BJ (cell line): Measurements from ENCODE around the gene TBX6. TPM values are rescaled to one million over a fixed set of nuclear protein-coding genes. Genes with fewer than 3 reads are reported as not detected.

Experiments used
- CTCF ChIA-PET: fragments of 350-600 bp; formaldehyde crosslinking; extraction: SDS; loops from one replicate; lab custom pipeline; 2021; ENCODE audit warnings: antibody characterized with exemption, inconsistent platforms; lab: Yijun Ruan, JAX
- POLR2A ChIA-PET: fragments of 300-600 bp; sonication (Branson Sonifier 250); formaldehyde crosslinking; extraction: SDS; loops from one replicate; lab custom pipeline; 2021; ENCODE audit warnings: antibody characterized with exemption; lab: Charles Lee
- DNase-seq: peaks from one replicate; pipeline ENCODE4 v3.0.0-alpha.2; 2011; ENCODE audit warnings: low read depth
- H3K27me3 ChIP-seq: 2 replicates; pipeline ENCODE4 v1.6.0; 2011; ENCODE audit warnings: low read length; ENCODE audit not compliant: control insufficient read depth, insufficient read depth
- H3K36me3 ChIP-seq: 2 replicates; pipeline ENCODE4 v1.5.1; 2011; ENCODE audit warnings: low read length; ENCODE audit not compliant: control insufficient read depth, insufficient read depth
- H3K4me3 ChIP-seq: 2 replicates; pipeline ENCODE4 v1.5.1; 2011; ENCODE audit warnings: low read depth, mild to moderate bottlenecking, control low read depth, low read length
- CTCF ChIP-seq: IDR thresholded peaks from 2 replicates; pipeline ENCODE4 v1.5.1; 2011; ENCODE audit warnings: low read depth, mild to moderate bottlenecking, control low read depth, inconsistent platforms, low read length, moderate library complexity; ENCODE audit not compliant: insufficient read depth
- polyA plus RNA-seq: library from polyadenylated mRNA; depleted of rRNA; stranded (reverse); fragments of >200 nt; gene quantifications from 2 replicates; pipeline ENCODE4 v1.2.3, GENCODE V29; 2011

Gene TBX6
- polyA plus RNA-seq, 1 experiment, result 0.04 TPM

- no peak for TF ChIP-seq CTCF
- H3K4me3 ChIP-seq, result no peak overlapping the region
- no peaks in the 10 kb centered on the region for H3K27me3 ChIP-seq
- ChIA-PET CTCF (interaction anchor here (3.7 to 4.1 kb wide), 2 partner anchors 9 to 13 kb away, joined by 17 to 25 read pairs; partner anchors contain the start of genes GDPD3 and TBX6), POLR2A (no interaction called here)
- peaks cover 6% of the 10 kb centered on the region for H3K36me3 ChIP-seq
- DNase-seq, result no peak
Measured at GRCh38 chr16:30104492-30104891, 12.8 kb upstream of the TBX6 start.

- Histone ChIP-seq H3K27me3 (no peaks in the 10 kb centered on the region), H3K36me3 (peaks cover 6% of the 10 kb centered on the region), H3K4me3 (no peak overlapping the region)
- POLR2A ChIA-PET, result no interaction called here
- no peak for TF ChIP-seq CTCF
- no peak for DNase-seq
- CTCF ChIA-PET, result interaction anchor here (3.7 to 4.1 kb wide), 2 partner anchors 9 to 12 kb away, joined by 17 to 25 read pairs; partner anchors contain the start of genes GDPD3 and TBX6
Measured at GRCh38 chr16:30104090-30104489, 12.4 kb upstream of the TBX6 start.

- no peak for TF ChIP-seq CTCF
- Histone ChIP-seq H3K27me3 (no peaks in the 10 kb centered on the region), H3K36me3 (peaks cover 15% of the 10 kb centered on the region), H3K4me3 (peak overlapping the region; percentile 30; the same call in 1 of the 2 replicates)
- DNase-seq, result no peak
- POLR2A ChIA-PET, result no interaction called here
- CTCF ChIA-PET, result interaction anchor here (1.2 kb wide), 1 partner anchor 14 kb away, joined by 5 read pairs; no protein-coding TSS in a partner anchor
Measured at GRCh38 chr16:30096862-30097563, 5.3 kb upstream of the TBX6 start.

GRCh38 chr16:30096105-30096861, 4.6 kb upstream of the TBX6 start, which contains the start of gene YPEL3:
Gene YPEL3, minus strand, starts transcription at chr16:30096213. Its CDS starts 731 bp downstream, at chr16:30095482.
- H3K4me3 ChIP-seq, result peak within 1 kb of the TSS; percentile 88
- no peaks in the 10 kb centered on the region for H3K27me3 ChIP-seq
- DNase-seq, result peak; percentile 54
- ChIA-PET POLR2A (interaction anchor here (0.6 kb wide), 2 partner anchors 11 to 44 kb away, joined by 3 read pairs; a partner anchor contains a TSS), CTCF (interaction anchor here (0.8 to 1.2 kb wide), 4 partner anchors 14 to 313 kb away, joined by 3 to 5 read pairs (median 3); no protein-coding TSS in a partner anchor)
- H3K36me3 ChIP-seq, result peaks cover 15% of the 10 kb centered on the region
- TF ChIP-seq CTCF, result no peak
